ENCODE data around the gene HNRNPUL2. TPM values are rescaled to one million over a fixed set of nuclear protein-coding genes. Genes with fewer than 3 reads are reported as not detected.

The HNRNPUL2 gene
- total RNA-seq, 1 experiment from 2014 or later: 62.9 TPM

DNA sequence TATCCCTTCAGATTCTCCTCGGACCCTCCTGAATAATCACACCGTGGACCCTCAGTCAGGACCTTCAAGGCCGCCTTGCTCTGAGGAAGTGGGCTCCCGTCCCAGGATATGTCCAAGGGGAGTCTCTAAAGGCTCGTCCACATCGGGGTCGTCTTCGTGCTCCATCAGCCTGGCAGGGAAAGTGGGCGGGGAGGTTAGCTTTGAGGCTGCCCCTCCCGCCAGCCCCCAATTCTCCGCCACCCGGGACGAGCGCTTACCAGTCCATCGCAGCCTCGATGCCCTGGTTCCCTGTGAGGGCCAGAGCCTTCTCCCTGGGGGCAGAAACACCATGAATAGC lies 48.9 kb downstream of the HNRNPUL2 start:
- no peaks in the 10 kb centered on the region for H3K36me3 ChIP-seq (ENCODE audit: control insufficient read depth, insufficient read depth, low read length)
- Mint-ChIP-seq H3K9me3 (ENCODE audit: unreplicated experiment) (no peaks in the 10 kb centered on the region), H3K27ac (ENCODE audit: unreplicated experiment) (peak overlapping the region; percentile 91), H3K4me3 (ENCODE audit: unreplicated experiment) (peak overlapping the region; percentile 81), H3K4me1 (ENCODE audit: low read depth, unreplicated experiment) (peaks cover 15% of the 10 kb centered on the region), H3K27me3 (ENCODE audit: insufficient read depth, unreplicated experiment) (no peaks in the 10 kb centered on the region), H3K36me3 (ENCODE audit: insufficient read depth, unreplicated experiment) (peaks cover 32% of the 10 kb centered on the region)
- intact Hi-C loops (cut with micrococcal nuclease; ENCODE audit: unreplicated experiment): loop anchor here (10.0 kb wide), 1 partner anchor 284 kb away; no protein-coding TSS in a partner anchor
- no peaks in the 10 kb centered on the region; the same call in 1 of the 2 replicates for H3K4me1 ChIP-seq
- no TSS peak for BruUV-seq (replicated peaks)
- TF ChIP-seq, protein P1, sequence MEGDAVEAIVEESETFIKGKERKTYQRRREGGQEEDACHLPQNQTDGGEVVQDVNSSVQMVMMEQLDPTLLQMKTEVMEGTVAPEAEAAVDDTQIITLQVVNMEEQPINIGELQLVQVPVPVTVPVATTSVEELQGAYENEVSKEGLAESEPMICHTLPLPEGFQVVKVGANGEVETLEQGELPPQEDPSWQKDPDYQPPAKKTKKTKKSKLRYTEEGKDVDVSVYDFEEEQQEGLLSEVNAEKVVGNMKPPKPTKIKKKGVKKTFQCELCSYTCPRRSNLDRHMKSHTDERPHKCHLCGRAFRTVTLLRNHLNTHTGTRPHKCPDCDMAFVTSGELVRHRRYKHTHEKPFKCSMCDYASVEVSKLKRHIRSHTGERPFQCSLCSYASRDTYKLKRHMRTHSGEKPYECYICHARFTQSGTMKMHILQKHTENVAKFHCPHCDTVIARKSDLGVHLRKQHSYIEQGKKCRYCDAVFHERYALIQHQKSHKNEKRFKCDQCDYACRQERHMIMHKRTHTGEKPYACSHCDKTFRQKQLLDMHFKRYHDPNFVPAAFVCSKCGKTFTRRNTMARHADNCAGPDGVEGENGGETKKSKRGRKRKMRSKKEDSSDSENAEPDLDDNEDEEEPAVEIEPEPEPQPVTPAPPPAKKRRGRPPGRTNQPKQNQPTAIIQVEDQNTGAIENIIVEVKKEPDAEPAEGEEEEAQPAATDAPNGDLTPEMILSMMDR (IDR thresholded peaks at IDR 0.05; ENCODE audit: insufficient read depth in 1 of 2, low read depth in 1 of 2, low read length in 1 of 2, severe bottlenecking in 1 of 2, unreplicated experiment in 1 of 2): no peak
- ChIA-PET CTCF (no interaction called here), POLR2A (no interaction called here)
- no peaks in the 10 kb centered on the region for H3K27me3 ChIP-seq (replicated peaks; ENCODE audit: control insufficient read depth, insufficient read depth, low read length)
- H3K4me3 ChIP-seq (ENCODE audit: low read depth, low read length): peak overlapping the region; percentile 95
- DNase-seq: no peak
- H3K9me3 ChIP-seq: no peaks in the 10 kb centered on the region

DNA sequence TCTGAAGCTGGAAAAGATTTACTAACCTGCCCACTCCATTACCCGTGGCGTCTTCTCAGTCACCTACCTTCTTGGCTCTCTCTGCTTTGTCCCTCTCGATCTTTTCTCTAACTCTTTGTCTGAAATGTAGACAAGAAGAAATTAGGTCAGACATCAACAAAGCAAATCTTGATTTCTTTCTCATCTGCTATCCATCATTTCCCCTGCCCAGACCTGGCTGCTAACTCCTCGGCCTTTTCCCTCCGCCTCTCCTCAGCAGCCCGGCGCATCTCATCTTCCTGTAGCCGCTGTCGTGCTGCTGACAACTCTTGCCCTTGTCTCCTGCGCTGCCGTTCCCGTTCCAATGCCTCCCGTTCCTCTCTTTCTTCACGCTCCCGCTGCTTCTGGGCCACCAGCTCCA lies 49.5 kb downstream of the HNRNPUL2 start:
- Histone ChIP-seq H3K9me3 (no peaks in the 10 kb centered on the region), H3K4me3 (ENCODE audit: low read depth, low read length) (no peak overlapping the region), H3K36me3 (ENCODE audit: control insufficient read depth, insufficient read depth, low read length) (no peaks in the 10 kb centered on the region; the same call in 1 of the 2 replicates), H3K4me1 (peaks cover 6% of the 10 kb centered on the region), H3K27me3 (replicated peaks; ENCODE audit: control insufficient read depth, insufficient read depth, low read length) (no peaks in the 10 kb centered on the region)
- Mint-ChIP-seq H3K27me3 (ENCODE audit: insufficient read depth, unreplicated experiment) (no peaks in the 10 kb centered on the region), H3K4me3 (ENCODE audit: unreplicated experiment) (peak overlapping the region; percentile 81), H3K27ac (ENCODE audit: unreplicated experiment) (peak overlapping the region; percentile 91), H3K36me3 (ENCODE audit: insufficient read depth, unreplicated experiment) (peaks cover 39% of the 10 kb centered on the region), H3K9me3 (ENCODE audit: unreplicated experiment) (no peaks in the 10 kb centered on the region), H3K4me1 (ENCODE audit: low read depth, unreplicated experiment) (peaks cover 15% of the 10 kb centered on the region)
- ChIA-PET CTCF (interaction anchor here (0.6 to 1.9 kb wide), 2 partner anchors 109 to 290 kb away, joined by 3 to 7 read pairs; no protein-coding TSS in a partner anchor), POLR2A (no interaction called here)
- intact Hi-C loops (cut with micrococcal nuclease; ENCODE audit: unreplicated experiment): loop anchor here (10.0 kb wide), 1 partner anchor 283 kb away; no protein-coding TSS in a partner anchor
- BruUV-seq (replicated peaks): no TSS peak
- no peak for DNase-seq
- TF ChIP-seq, protein P1 (IDR thresholded peaks at IDR 0.05; ENCODE audit: insufficient read depth in 1 of 2, low read depth in 1 of 2, low read length in 1 of 2, severe bottlenecking in 1 of 2, unreplicated experiment in 1 of 2): no peak

DNA sequence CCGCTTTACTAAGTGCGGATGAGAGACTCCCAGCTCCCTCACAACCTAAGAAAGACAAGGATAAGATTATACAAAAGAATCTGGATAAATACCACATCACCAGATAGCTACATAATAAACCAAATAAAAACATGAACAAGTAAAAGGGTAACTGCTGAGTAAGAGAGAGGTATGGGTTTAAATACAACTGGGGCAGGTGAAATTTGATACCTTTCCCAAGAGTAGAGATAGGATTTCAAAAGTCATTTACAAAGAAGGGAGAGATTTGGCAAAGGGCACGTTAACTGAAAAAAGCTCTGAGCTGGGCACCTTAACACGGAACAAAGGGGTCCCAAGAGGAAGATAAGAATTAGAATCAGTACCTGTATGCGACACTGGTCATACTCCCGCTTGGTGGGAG lies 50.1 kb downstream of the HNRNPUL2 start:
- H3K9me3 Mint-ChIP-seq (ENCODE audit: unreplicated experiment): no peaks in the 10 kb centered on the region
- POLR2A ChIA-PET: interaction anchor here (0.5 to 1.0 kb wide), 2 partner anchors 12 to 51 kb away, joined by 10 to 11 read pairs; partner anchors contain the start of genes C11orf98, CSKMT and TTC9C
- H3K27me3 ChIP-seq (replicated peaks; ENCODE audit: control insufficient read depth, insufficient read depth, low read length): no peaks in the 10 kb centered on the region
- H3K36me3 ChIP-seq (ENCODE audit: control insufficient read depth, insufficient read depth, low read length): no peaks in the 10 kb centered on the region; the same call in 1 of the 2 replicates
- H3K9me3 ChIP-seq: no peaks in the 10 kb centered on the region
- H3K4me3 Mint-ChIP-seq (ENCODE audit: unreplicated experiment): peak overlapping the region; percentile 81
- TF ChIP-seq, protein P1 (IDR thresholded peaks at IDR 0.05; ENCODE audit: insufficient read depth in 1 of 2, low read depth in 1 of 2, low read length in 1 of 2, severe bottlenecking in 1 of 2, unreplicated experiment in 1 of 2): no peak
- H3K4me3 ChIP-seq (ENCODE audit: low read depth, low read length): no peak overlapping the region
- no peak overlapping the region for H3K27ac Mint-ChIP-seq (ENCODE audit: unreplicated experiment)
- peaks cover 9% of the 10 kb centered on the region for H3K4me1 ChIP-seq
- no TSS peak for BruUV-seq (replicated peaks)
- H3K27me3 Mint-ChIP-seq (ENCODE audit: insufficient read depth, unreplicated experiment): no peaks in the 10 kb centered on the region
- intact Hi-C loops (cut with micrococcal nuclease; ENCODE audit: unreplicated experiment): loop anchor here (10.0 kb wide), 1 partner anchor 282 kb away; no protein-coding TSS in a partner anchor
- DNase-seq: no peak
- peaks cover 15% of the 10 kb centered on the region for H3K4me1 Mint-ChIP-seq (ENCODE audit: low read depth, unreplicated experiment)
- CTCF ChIA-PET: interaction anchor here (0.6 to 1.9 kb wide), 2 partner anchors 109 to 289 kb away, joined by 3 to 7 read pairs; no protein-coding TSS in a partner anchor
- H3K36me3 Mint-ChIP-seq (ENCODE audit: insufficient read depth, unreplicated experiment): peaks cover 44% of the 10 kb centered on the region
